ENCODE data around the gene APOL1. TPM values are rescaled to one million over a fixed set of nuclear protein-coding genes. Genes with fewer than 3 reads are reported as not detected.

APOL1 gene
- total and polyA plus RNA-seq, 2 of the 13 experiments (the other 11 are each of a cell fraction or from before 2014, with no cell fraction given), result 20.3 to 75.0 TPM

- TF ChIP-seq DMTF1 (CRISPR knock-in tag; IDR thresholded peaks at IDR 0.05), result no peak
- no peak for TF ChIP-seq ZHX1 (CRISPR knock-in tag; IDR thresholded peaks at IDR 0.05; ENCODE audit: low read depth)
- no peak for TF ChIP-seq AGO2 (optimal IDR thresholded peaks at IDR 0.05; ENCODE audit: low read depth, low read length)
- TF ChIP-seq ZBTB34 (CRISPR knock-in tag; IDR thresholded peaks at IDR 0.05), result no peak
- TF ChIP-seq ZNF280B (CRISPR knock-in tag; IDR thresholded peaks at IDR 0.05; ENCODE audit: borderline replicate concordance), result no peak
- TF ChIP-seq KDM6A (CRISPR knock-in tag; IDR thresholded peaks at IDR 0.05; ENCODE audit: low read depth), result no peak
- TF ChIP-seq TAF15 (IDR thresholded peaks at IDR 0.05; ENCODE audit: low read depth, low read length, poor library complexity, severe bottlenecking), result no peak
- no peak for TF ChIP-seq SCMH1 (CRISPR knock-in tag; IDR thresholded peaks at IDR 0.05; ENCODE audit: borderline replicate concordance)
- TF ChIP-seq MEF2D (CRISPR knock-in tag; IDR thresholded peaks at IDR 0.05), result no peak
- no peak for TF ChIP-seq CBFB (CRISPR knock-in tag; IDR thresholded peaks at IDR 0.05)
- TF ChIP-seq SNAPC5 (CRISPR knock-in tag; IDR thresholded peaks at IDR 0.05; ENCODE audit: borderline replicate concordance), result no peak
- no peak for TF ChIP-seq ZSCAN21 (CRISPR knock-in tag; IDR thresholded peaks at IDR 0.05; ENCODE audit: borderline replicate concordance)
- TF ChIP-seq ZNF800 (CRISPR knock-in tag; IDR thresholded peaks at IDR 0.05), result no peak
- no peak for TF ChIP-seq NR1H2 (CRISPR knock-in tag; IDR thresholded peaks at IDR 0.05; ENCODE audit: borderline replicate concordance, low read depth)
- no peak for TF ChIP-seq NFIC (IDR thresholded peaks at IDR 0.05; ENCODE audit: low read length)
Measured at GRCh38 chr22:36247955-36248354, 5.0 kb upstream of the APOL1 start (continued).
